Measurements from ENCODE around the gene PTPRQ.

DNA sequence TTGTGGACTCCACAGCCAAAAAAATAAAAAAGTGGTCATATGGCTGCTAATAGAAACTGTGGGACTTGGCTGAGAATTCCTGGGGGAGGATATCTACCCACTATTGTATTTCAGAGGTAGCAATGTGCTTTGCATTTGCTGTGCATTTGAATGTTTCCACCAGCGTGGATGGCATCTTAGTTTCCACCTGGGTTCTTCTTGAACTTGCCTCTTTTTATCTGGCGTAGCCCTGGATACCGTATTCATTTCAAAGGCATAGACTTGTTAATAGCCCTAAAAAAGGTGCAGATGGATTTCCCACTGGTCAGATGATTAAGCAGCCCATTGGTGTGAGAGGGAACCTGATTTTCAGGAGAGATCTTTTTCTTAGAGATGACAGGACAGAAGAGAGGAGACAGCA, 270.8 kb downstream of the PTPRQ start:
- TF ChIP-seq CTCF (IDR thresholded peaks at IDR 0.05): no peak
- TF ChIP-seq POLR2A (IDR thresholded peaks at IDR 0.05): no peak
